Measurements from ENCODE around the gene TADA2B. TPM values are rescaled to one million over a fixed set of nuclear protein-coding genes. Genes with fewer than 3 reads are reported as not detected.
"Not testable (repeated sequence)": the region's sequence is repeated elsewhere in the genome, so short reads cannot be mapped to it uniquely, and the experiment has no call there.

The TADA2B gene
- total RNA-seq, 1 donor from 2014 or later = 34.6 TPM

DNA sequence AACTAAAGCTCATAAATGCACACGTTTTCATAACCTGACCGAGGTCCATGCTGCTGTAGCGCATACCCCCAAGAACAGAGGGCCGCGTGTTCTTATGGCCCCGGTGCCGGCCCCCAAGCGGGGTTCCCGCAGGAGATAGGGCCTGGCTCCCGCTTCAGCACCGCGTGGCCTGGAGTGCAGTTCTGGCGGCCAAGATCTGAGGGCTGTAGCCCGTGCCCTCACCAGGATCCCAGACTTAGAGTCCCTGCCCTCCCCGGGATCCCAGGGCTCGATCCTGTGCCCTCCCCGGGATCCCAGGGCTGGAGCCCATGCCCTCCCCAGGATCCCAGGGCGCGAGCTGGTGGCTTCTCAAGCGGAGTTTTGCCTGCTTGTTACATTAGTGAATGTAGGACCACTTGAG is 25.7 kb downstream of the TADA2B start:
- DNase-seq (no peak), ATAC-seq (peak; percentile 2)
- intact Hi-C loops (cut with micrococcal nuclease) = no loop called here

DNA sequence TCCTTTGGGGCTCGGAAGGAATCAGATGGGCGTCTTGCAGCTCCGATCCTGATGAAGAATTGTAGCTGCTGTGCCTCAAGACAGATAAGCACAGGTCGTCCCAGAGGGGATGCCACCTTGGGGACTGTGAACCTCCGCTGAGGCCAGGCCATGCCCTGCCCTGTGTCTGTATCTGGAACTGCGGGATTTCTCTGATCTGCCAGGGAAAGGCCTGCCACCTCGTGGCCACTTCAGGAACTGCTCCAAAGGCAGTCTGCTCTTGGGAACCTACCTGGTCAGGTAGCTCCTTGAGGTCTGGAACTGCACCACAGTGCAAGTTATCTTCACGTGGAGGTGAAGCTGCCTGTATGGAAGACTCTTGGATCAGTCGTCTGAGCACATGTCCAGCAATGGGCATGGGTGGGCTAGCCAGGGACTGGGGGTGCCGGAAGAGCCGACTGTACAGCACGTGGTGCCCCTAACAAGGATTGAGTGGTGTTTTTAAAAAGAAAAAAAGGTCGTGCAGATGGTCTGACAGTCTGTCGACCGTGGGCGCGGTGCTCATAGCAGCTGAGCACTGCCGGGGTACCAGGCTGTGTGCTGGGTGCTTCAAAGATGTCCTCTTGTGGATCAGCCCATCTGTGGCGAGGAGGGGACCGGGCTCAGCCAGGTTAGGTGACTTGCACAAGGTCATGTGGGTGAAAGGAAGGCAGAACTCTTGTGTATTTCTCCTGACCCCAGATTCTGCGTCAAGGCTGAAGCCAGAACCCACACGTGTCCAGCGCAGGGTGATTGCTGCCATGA is 27.7 kb downstream of the TADA2B start:
- intact Hi-C loops (cut with micrococcal nuclease) = loop anchor here (10.0 kb wide), 1 partner anchor 346 kb away; no protein-coding TSS in a partner anchor
- DNase-seq = peak; percentile 86
- ATAC-seq = peak; percentile 4

GRCh38 chr4:7073059-7073458 is 29.9 kb downstream of the TADA2B start:
- intact Hi-C loops (cut with micrococcal nuclease) = loop anchor here (10.0 kb wide), 1 partner anchor 348 kb away; no protein-coding TSS in a partner anchor
- ATAC-seq = no peak
- DNase-seq = no peak

DNA sequence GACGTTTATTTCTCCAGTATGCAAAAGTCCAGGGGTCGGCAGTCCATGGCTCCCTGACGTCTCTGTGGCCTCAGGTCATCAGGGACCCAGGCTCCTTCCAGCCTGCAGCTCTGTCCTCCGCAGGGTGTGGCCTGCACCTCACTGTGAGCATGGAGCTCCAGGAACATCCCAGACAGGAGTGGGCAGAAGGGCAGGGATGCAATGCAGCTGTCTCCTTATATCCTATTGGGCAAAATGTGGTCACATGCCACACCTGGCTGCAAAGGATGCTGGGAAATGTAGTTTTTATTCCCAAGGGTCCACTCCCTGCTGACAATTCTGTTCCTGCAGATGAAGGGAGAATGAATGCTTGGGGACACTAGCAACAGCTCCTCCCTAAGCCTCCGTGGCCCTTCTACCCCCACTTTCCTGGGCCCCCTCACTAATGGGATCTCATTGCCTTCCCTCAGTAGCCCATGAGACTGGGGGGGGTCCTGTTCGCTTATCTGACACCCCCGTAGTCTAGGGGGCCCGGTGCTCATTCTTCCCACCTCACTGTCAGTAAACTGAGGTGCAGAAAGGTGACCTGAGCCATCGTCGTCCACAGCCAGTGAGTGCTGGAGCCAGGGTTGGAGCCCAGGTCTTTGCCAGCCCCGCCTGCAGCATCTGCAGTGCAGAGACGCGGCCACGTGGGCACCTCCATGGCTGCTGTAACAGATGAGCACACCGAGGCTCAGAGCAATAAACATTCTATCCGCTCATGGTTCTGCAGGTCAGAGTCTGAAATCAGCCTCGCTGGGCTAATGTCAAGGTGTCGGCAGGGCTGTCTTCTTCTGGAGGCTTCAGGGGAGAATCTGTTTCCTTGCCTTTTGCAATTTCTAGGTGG is 30.6 kb downstream of the TADA2B start:
- intact Hi-C loops (cut with micrococcal nuclease) = loop anchor here (10.0 kb wide), 1 partner anchor 349 kb away; no protein-coding TSS in a partner anchor
- ATAC-seq = peak; percentile 11
- DNase-seq = no peak

- intact Hi-C loops (cut with micrococcal nuclease) = loop anchor here (10.0 kb wide), 1 partner anchor 350 kb away; no protein-coding TSS in a partner anchor
- ATAC-seq (no peak), DNase-seq (no peak)
Measured at GRCh38 chr4:7074426-7074825, 31.3 kb downstream of the TADA2B start.

DNA sequence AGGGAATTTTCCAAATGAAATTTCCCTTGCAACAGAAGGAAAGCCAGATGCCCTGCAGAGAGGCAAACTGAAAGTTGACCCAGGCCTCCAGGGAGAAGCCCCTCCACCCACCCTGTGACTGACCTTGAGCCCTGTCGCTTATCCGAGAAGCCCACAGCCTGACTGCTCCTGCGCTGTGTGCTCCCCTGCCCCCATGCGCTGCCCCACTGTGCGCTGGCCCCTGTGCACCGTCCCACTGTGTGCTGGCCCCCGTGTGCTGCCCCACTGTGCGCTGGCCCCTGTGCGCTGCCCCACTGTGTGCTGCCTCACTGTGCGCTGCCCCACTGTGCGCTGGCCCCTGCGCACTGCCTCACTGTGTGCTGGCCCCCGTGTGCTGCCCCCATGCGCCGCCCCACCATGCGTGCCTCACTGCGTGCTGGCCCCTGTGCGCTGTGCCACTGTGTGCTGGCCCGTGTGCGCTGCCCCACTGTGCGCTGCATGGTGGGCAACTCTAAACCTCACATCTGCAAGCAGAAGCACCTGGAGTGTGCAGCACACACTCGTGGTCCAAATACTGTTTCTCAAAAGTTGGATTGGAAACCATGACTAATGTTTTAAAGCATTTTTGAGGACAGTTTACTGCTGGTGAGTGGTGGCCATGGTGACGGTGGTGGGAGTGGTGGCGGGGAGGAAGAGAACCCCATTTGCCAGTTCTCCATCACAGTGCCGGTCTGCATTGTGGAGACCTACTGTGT is 33.0 kb downstream of the TADA2B start:
- intact Hi-C loops (cut with micrococcal nuclease) = loop anchor here (10.0 kb wide), 1 partner anchor 351 kb away; no protein-coding TSS in a partner anchor
- ATAC-seq (no peak), DNase-seq (no peak)

DNA sequence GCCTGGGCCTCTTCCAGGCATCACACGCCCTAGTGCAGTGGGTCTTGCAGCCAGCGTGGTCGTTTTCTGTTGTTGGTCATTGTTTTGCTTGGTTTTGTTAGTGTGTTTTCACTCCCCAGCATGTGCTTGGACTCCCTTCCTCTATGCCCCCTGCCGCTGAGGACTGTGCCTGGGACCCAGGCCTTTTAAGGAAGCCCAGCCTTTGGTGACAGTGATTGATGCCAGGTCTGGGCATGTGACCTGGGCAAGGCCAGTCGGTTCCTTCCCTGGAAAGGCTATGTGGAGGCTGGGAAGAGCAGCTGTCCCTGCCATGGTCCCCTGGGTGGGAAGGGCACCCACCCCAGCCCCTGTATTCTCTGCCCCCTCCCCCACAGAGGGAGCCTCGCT is 33.5 kb downstream of the TADA2B start:
- no peak for DNase-seq
- peak; percentile 41 for ATAC-seq
- intact Hi-C loops (cut with micrococcal nuclease) = loop anchor here (10.0 kb wide), 1 partner anchor 352 kb away; no protein-coding TSS in a partner anchor

GRCh38 chr4:7077371-7077770 is 34.2 kb downstream of the TADA2B start:
- DNase-seq (no peak), ATAC-seq (no peak)
- intact Hi-C loops (cut with micrococcal nuclease) = loop anchor here (10.0 kb wide), 1 partner anchor 353 kb away; no protein-coding TSS in a partner anchor

DNA sequence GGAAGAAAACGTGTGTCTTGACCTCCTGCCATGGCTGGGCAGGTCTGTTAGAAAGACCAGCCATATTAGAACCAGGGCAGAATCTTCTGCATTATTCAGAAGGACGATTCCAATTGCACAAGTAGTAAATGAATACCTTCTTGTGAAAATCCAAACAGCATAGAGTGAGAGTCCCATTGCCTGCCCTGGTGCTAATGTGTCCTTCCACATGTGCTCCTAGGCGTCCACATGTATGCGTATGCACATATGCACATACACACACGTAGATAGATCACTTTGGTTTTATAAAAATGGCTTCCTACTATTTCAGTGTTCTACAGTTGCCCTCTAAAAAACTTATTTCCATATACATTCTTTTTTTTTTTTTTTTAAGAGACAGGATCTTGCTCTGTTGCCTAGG is 34.9 kb downstream of the TADA2B start:
- DNase-seq = no peak
- ATAC-seq = no peak
- intact Hi-C loops (cut with micrococcal nuclease) = loop anchor here (10.0 kb wide), 1 partner anchor 353 kb away; no protein-coding TSS in a partner anchor

- DNase-seq = not testable (repeated sequence)
- intact Hi-C loops (cut with micrococcal nuclease) = loop anchor here (10.0 kb wide), 1 partner anchor 355 kb away; no protein-coding TSS in a partner anchor
Measured at GRCh38 chr4:7079483-7079882, 36.3 kb downstream of the TADA2B start.

DNA sequence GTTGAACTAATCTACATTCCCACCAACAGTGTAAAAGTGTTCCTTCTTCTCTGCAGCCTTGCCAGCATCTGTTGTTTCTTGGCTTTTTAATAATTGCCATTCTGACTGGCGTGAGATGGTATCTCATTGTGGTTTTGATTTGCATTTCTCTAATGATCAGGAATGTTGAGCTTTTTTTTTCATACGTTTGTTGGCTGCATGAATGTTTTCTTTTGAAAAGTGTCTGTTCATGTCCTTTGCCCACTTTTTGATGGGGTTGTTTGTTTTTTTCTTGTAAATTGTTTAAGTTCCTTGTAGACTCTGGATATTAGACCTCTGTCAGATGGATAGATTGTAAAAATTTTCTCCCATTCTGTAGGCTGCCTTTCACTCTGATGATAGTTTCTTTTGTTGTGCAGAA is 36.7 kb downstream of the TADA2B start:
- not testable (repeated sequence) for ATAC-seq, DNase-seq
- intact Hi-C loops (cut with micrococcal nuclease) = loop anchor here (10.0 kb wide), 1 partner anchor 355 kb away; no protein-coding TSS in a partner anchor

More at GRCh38 chr4:7079483-7079882, 36.3 kb downstream of the TADA2B start:
- not testable (repeated sequence) for ATAC-seq

GRCh38 chr4:7083597-7084563 is 40.7 kb downstream of the TADA2B start:
- ATAC-seq (peak; percentile 28), DNase-seq (no peak)
- intact Hi-C loops (cut with micrococcal nuclease) = no loop called here

DNA sequence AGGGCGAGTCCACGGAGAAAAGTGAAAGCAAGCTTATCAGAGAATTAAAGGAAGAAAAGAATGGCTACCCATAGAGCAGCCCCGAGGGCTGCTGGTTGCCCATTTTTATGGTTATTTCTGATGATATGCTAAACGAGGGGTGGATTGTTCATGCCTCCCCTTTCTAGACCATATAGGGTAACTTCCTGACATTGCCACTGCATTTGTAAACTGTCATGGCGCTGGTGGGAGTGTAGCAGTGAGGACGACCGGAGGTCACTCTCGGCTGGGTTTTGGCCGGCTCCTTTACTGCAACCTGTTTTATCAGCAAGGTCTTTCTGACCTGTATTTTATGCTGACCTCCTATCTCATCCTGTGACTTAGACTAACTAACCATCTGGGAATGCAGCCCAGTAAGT is 41.4 kb downstream of the TADA2B start:
- ATAC-seq = peak; percentile 49
- intact Hi-C loops (cut with micrococcal nuclease) = not testable (repeated sequence)

GRCh38 chr4:7086384-7086783 is 43.2 kb downstream of the TADA2B start:
- intact Hi-C loops (cut with micrococcal nuclease) = no loop called here
- no peak for ATAC-seq
- no peak for DNase-seq

More for the DNA sequence above, 41.4 kb downstream of the TADA2B start:
- not testable (repeated sequence) for DNase-seq

DNA sequence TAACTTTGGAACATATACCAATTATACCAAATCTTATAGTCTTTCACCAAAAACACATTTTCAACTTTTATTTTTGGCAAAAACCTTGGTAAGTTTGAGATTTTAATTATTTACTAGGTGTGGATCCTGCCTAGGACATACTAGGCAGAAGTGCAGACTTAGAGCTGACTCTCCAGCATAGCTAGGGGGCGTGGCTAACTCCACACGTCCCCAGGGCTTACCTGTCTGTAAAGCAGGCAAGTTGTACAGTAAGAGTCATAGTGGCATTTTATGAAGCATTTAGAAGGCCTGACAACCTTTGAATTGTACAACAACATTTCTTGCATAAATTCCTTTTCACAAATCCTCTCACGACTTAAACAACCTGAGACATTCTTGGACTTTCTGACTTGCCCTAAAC is 43.9 kb downstream of the TADA2B start:
- no peak for ATAC-seq
- intact Hi-C loops (cut with micrococcal nuclease) = no loop called here

GRCh38 chr4:7089213-7089986 is 46.2 kb downstream of the TADA2B start:
- DNase-seq (no peak), ATAC-seq (no peak)
- intact Hi-C loops (cut with micrococcal nuclease) = no loop called here

More for the DNA sequence above, 43.9 kb downstream of the TADA2B start:
- DNase-seq = no peak

- ATAC-seq = no peak
- no peak for DNase-seq
- intact Hi-C loops (cut with micrococcal nuclease) = no loop called here
Measured at GRCh38 chr4:7092026-7092425, 48.9 kb downstream of the TADA2B start.
